Measurements from ENCODE around the gene SLCO2A1.

The SLCO2A1 gene

DNA sequence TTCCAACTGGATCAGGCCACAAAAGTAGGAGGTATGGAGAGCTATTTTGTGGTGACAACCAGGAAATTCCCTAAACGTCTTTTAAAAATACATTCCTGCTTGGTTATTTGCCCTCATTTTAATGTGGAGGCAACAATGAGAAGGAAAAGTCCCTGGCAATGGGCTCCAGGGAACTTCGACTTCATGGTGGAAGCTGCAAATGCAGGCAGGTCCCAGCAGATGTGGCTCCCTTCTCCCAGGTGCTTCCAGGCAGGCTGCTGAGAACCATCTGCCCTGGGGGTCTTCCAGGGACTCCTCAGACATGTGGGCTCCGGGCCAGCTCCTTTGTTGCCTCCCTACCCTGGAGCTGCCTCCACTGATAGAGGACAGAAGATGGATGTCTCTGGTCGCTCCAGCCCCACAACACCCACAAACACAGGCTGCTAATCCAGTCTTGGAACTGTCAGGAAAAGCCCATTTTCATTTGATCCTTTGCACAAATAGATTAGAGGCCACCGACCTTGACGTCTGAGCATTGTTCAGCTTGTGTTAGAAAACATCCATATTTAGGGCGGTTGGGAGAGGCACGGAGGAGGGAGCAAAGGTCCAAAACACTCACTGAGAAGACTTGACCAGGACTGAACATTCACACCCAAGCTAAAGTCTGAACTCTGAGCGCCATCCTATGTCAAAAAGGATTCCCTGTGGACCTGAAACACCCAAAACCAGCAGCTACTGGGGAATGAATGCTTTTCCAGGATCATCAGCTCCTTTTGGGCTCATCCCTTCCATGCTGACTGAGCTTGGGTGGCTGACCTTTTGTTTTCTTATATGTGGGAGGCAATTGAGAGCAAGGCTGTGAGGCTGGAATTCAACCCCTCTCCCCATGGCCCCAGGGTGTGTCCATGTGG, 30.2 kb upstream of the SLCO2A1 start:
- TF ChIP-seq, protein P1, sequence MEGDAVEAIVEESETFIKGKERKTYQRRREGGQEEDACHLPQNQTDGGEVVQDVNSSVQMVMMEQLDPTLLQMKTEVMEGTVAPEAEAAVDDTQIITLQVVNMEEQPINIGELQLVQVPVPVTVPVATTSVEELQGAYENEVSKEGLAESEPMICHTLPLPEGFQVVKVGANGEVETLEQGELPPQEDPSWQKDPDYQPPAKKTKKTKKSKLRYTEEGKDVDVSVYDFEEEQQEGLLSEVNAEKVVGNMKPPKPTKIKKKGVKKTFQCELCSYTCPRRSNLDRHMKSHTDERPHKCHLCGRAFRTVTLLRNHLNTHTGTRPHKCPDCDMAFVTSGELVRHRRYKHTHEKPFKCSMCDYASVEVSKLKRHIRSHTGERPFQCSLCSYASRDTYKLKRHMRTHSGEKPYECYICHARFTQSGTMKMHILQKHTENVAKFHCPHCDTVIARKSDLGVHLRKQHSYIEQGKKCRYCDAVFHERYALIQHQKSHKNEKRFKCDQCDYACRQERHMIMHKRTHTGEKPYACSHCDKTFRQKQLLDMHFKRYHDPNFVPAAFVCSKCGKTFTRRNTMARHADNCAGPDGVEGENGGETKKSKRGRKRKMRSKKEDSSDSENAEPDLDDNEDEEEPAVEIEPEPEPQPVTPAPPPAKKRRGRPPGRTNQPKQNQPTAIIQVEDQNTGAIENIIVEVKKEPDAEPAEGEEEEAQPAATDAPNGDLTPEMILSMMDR (IDR thresholded peaks at IDR 0.05): no peak
- Histone ChIP-seq H3K4me3 (no peak overlapping the region), H3K27ac (no peak overlapping the region)
- peak; percentile 62 for DNase-seq (ENCODE audit: low spot score)

DNA sequence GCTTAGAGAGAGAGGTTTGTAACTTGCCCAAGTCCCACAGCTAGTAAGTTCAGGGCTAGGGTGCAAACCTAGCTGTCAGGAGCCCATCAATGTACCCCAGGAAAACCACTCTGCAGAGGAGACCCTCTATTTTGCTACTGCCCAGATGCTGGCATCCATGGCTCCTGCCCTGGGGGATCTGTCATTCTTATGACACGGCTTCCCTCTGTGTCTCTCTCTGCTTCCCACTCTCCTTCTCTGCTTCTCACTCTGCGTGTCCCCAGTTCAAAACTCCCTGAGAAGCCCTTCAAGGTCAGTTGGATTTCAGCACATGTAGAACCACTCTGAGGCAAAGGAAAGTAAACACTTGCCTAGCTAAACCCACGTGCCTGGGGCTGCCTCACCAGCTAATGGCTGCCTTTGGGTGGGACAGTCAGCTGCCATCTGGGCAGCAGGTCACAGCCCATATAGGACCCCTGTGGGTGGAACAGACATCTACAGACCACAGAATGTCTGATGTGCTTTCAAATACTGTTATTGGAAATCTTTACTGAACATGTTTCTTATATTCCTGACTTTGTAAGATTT, 29.4 kb upstream of the SLCO2A1 start:
- Histone ChIP-seq H3K27ac (no peak overlapping the region), H3K4me3 (no peak overlapping the region)
- TF ChIP-seq, protein P1 (IDR thresholded peaks at IDR 0.05): no peak
- DNase-seq (ENCODE audit: low spot score): peak; percentile 58

DNA sequence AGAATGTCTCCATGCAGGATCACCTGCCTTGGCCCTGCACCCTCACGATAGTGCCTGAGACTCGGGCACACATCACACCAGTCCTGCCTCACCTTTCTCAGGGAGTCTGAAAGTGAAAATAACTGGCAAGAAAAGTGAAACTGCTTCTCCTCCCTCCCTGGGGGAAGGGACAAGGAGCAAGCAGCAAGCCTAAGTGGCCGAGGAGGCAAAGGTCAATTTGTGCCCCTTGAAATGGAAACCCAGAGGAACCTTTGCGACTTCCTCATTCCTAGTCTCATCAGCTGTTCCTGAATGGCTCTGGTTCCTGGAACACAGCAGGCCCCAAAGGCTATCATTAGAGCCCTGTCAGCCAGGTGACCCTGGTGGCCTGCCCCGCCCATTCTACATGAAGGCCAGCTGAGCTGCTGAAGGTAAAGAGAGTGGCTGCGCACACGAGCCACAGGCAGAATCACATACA, 28.0 kb upstream of the SLCO2A1 start:
- TF ChIP-seq, protein P1 (IDR thresholded peaks at IDR 0.05): no peak
- peak; percentile 43 for DNase-seq (ENCODE audit: low spot score)
- no peak overlapping the region for H3K4me3 ChIP-seq
- no peak overlapping the region for H3K27ac ChIP-seq

DNA sequence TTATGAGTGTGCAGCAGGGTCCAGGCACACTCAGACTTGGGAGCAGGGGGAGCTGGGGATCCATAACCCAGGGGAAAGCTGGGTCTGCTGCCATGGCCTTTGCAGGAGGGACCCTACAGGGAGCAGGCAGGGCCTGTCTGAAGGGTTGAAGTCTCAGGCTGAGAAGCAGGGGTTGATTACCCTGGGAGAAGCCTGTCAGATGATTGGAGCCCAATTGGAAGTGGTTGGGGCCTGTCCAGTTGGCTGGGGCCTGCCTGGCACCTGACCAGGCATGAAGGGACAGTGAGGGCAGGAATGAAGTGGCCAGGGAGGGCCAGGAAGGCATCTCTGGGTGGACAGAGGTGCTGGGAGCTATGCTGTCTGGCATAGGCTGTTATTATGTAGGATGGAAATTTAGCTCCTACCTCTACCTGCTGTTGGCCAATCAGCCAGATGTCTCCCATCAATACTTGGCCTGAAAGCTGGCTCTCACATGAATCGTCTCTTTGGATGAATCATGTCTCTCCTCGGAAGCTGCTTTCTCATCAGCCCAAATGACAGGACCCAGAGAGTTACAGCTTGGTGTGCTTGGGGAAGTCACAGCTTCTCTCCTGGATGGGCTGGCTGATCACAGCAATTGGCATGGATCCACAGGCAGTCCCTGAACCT, 27.4 kb upstream of the SLCO2A1 start:
- peak; percentile 71 for DNase-seq (ENCODE audit: low spot score)
- Histone ChIP-seq H3K4me3 (no peak overlapping the region), H3K27ac (no peak overlapping the region)
- TF ChIP-seq, protein P1 (IDR thresholded peaks at IDR 0.05): no peak

DNA sequence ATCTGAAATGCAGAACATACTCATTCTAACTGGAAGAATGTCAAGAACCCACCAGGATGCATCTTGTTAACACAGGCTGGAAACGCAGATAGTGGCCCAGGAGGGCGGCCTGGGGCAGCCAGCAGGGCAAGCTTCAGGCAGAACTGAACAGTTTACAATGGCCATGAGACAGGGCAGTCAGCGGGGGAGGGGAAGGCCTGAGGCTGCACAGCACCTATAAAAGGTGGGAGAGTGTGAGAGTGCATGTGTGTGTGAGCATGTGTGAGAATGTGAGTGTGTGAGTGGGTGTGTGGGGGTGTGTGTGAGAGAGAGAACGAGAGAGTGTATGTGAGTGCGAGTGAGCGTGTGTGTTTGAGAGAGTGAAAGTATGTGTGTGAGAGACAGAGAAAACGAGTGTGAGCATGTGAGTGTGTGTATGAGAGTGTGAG, 26.8 kb upstream of the SLCO2A1 start:
- Histone ChIP-seq H3K27ac (no peak overlapping the region), H3K4me3 (no peak overlapping the region)
- TF ChIP-seq, protein P1 (IDR thresholded peaks at IDR 0.05): no peak
- DNase-seq (ENCODE audit: low spot score): peak; percentile 43

DNA sequence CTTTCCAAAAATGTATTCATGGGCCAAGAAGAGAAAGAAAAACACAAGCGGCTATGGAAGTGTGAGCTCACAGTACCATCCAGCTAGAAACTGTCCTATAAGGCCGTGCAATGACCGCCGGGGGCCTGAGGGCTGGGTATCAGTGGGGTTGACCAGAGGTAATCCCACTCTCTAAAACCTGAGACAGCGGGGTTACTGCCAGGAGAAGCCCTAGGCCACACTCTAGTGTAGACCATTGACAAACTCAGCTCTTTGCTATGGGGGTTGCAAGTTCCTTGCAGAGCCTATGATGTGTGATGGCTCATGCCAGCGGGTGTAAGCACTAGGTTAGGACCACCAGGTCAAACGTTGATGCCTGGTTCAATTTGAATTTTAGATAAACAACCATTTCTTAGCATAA, 25.9 kb upstream of the SLCO2A1 start:
- no peak overlapping the region for H3K4me3 ChIP-seq
- TF ChIP-seq, protein P1 (IDR thresholded peaks at IDR 0.05): no peak
- H3K27ac ChIP-seq: no peak overlapping the region
- no peak for DNase-seq (ENCODE audit: low spot score)
